Bronchial epithelial cell (primary cell): ENCODE data around the gene VSTM2L. TPM values are rescaled to one million over a fixed set of nuclear protein-coding genes. Genes with fewer than 3 reads are reported as not detected.

Experiments used
- DNase-seq: peaks from one replicate; pipeline ENCODE4 v3.0.0-alpha.2; 2010; ENCODE audit warnings: low read depth
- FAIRE-seq: peaks from 2 replicates; lab custom pipeline; 2011; peaks lifted over from hg19 to GRCh38; lab: Jason Lieb, UNC
- H3K27me3 ChIP-seq: 2 replicates; pipeline ENCODE4 v1.5.1; 2011; ENCODE audit warnings: low read length; ENCODE audit not compliant: control insufficient read depth, insufficient read depth
- H3K36me3 ChIP-seq: 2 replicates; pipeline ENCODE4 v1.5.1; 2011; ENCODE audit warnings: low read length; ENCODE audit not compliant: control insufficient read depth, insufficient read depth
- H3K4me3 ChIP-seq: 2 replicates; pipeline ENCODE4 v1.5.1; 2011; ENCODE audit warnings: mild to moderate bottlenecking, low read depth, low read length, control low read depth
- CTCF ChIP-seq: IDR thresholded peaks from 2 replicates; pipeline ENCODE4 v1.5.1; 2011; ENCODE audit warnings: mild to moderate bottlenecking, moderate library complexity, low read length, control low read depth, inconsistent platforms; ENCODE audit not compliant: insufficient read depth, severe bottlenecking
- total RNA-seq: library from RNA; depleted of rRNA; stranded (reverse); fragments of >200 nt; gene quantifications from 2 replicates; pipeline ENCODE4 v1.2.1, GENCODE V29; 2014

VSTM2L gene
- total RNA-seq, 1 donor from 2014 or later = 5.0 TPM

DNA sequence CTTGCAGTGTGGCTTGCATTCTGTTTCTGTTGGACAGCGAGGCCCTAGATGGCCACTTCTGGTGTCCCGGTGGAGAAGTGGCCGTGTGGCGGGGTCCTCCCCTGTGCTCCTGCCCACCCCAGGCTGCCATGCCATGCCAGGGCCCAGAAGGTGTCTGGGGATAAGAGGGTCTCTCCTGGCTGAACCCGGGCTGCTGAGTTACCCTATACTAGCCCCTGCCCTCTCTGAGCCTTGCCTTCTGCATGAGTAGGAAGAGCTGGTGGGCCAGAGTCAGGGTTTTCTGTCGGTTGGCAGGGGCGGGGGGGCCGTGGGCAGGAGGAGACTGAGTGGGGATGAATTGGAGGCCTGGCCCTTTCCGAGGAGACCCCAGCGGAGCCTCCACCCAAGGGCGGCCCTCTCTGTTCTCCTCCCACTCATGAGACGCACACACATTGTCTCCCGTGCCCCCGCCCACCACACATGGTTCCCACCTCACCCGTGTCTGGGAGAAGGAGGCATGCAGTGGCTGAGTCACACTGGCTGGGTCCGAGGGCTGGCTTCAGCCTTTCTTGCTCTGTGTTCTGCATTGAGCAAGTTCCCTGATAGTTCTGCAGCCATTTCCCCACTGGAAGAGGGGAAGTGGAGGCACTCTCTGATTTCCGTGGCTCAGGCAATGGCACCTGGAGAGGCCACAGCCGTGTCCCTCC, 24.6 kb downstream of the VSTM2L start:
- no peak for TF ChIP-seq CTCF
- DNase-seq = no peak

DNA sequence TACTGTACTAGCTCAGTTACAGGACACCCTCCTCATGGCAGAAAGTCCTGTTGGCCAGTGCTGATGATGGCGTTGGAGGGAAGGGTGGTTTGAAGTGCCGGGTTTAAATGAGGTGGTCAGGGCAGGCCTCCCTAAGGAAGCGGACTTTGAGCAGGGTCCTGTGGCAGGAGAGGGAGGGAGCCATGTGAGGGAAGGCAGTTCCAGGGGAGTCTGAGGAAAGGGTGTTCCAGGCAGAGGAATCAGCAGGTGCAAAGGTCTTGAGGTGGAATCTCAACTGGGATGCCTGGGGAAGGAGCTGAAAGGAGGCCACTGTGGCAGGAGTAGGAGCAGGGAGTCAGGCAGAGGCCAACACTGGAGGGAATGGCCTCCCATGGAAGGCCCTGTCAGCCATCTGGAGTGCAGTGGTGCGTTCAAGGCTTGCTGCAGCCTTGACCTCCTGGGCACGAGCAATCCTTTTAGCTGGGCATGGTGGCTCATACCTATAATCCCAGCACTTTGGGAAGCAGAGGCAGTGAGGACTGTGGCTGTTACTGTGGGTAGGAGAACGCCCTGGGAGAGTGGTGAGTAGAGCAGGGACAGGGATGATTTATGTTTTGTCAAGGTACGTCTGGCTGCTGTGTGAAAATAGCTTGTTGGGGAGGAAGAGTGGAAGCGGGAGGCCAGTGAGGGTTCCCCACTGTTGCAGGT, 26.2 kb downstream of the VSTM2L start:
- no peak overlapping the region for H3K4me3 ChIP-seq
- H3K36me3 ChIP-seq = peaks cover 2% of the 10 kb centered on the region
- no peaks in the 10 kb centered on the region for H3K27me3 ChIP-seq
- TF ChIP-seq CTCF = no peak
- FAIRE-seq = no peak
- DNase-seq = no peak

More for the DNA sequence above, 24.6 kb downstream of the VSTM2L start:
- Histone ChIP-seq H3K27me3 (no peaks in the 10 kb centered on the region), H3K36me3 (peaks cover 2% of the 10 kb centered on the region), H3K4me3 (no peak overlapping the region)
- no peak for FAIRE-seq

- no peak overlapping the region for H3K4me3 ChIP-seq
- H3K27me3 ChIP-seq = no peaks in the 10 kb centered on the region
- TF ChIP-seq CTCF = no peak
- no peak for FAIRE-seq
- no peak for DNase-seq
- peaks cover 2% of the 10 kb centered on the region for H3K36me3 ChIP-seq
Measured at GRCh38 chr20:37929683-37930014, 26.7 kb downstream of the VSTM2L start.

- no peak overlapping the region for H3K4me3 ChIP-seq
- TF ChIP-seq CTCF = no peak
- H3K27me3 ChIP-seq = no peaks in the 10 kb centered on the region
- peaks cover 2% of the 10 kb centered on the region for H3K36me3 ChIP-seq
- FAIRE-seq = no peak
- DNase-seq = no peak
Measured at GRCh38 chr20:37931153-37931922, 28.4 kb downstream of the VSTM2L start.

DNA sequence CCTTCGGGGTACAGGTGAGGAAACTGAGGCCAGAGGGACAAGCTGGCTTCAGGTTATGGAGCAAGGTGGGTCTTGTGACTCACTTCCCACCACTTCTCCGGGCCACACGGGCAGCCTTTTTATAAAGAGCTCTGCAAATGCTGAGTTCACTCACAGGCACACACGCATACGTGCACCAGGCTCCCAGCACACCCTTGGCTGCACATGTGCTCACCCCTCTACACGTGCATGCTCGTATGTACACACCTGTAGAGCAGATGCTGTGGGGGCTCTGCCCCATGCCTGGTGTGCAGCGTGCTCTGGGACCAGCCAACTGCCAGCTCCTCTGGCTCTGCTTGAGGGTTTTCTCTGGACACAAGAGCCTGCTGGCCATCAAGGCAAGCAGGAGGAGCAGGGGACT, 29.1 kb downstream of the VSTM2L start:
- no peak for TF ChIP-seq CTCF
- FAIRE-seq (no peak), DNase-seq (no peak)
- peaks cover 2% of the 10 kb centered on the region for H3K36me3 ChIP-seq
- no peaks in the 10 kb centered on the region for H3K27me3 ChIP-seq
- no peak overlapping the region for H3K4me3 ChIP-seq
